Cardiac fibroblast (primary cell): Measurements from ENCODE around the gene TKTL1.

Experiments
- DNase-seq, 2 donors: peaks; one replicate each; pipeline versions ENCODE4 v3.0.0 to v3.0.0-alpha.2; 2010; ENCODE audit warnings: low read depth in 2 of 2
- H3K4me3 ChIP-seq, 2 donors: replicated peaks in 1 of 2; 1 replicate in 1 of 2; 2 replicates in 1 of 2; pipeline ENCODE4 v1.5.1; 2011; ENCODE audit warnings: low read depth in 2 of 2, low read length in 2 of 2, mild to moderate bottlenecking in 2 of 2, moderate library complexity in 1 of 2
- TF ChIP-seq, protein P1 (sequence below): IDR thresholded peaks from one replicate; pipeline ENCODE4 v1.5.1; 2011; ENCODE audit warnings: low read depth, mild to moderate bottlenecking, low read length, inconsistent platforms

The TKTL1 gene

GRCh38 chrX:154358829-154359228 lies 63.2 kb downstream of the TKTL1 start:
- TF ChIP-seq, protein P1, sequence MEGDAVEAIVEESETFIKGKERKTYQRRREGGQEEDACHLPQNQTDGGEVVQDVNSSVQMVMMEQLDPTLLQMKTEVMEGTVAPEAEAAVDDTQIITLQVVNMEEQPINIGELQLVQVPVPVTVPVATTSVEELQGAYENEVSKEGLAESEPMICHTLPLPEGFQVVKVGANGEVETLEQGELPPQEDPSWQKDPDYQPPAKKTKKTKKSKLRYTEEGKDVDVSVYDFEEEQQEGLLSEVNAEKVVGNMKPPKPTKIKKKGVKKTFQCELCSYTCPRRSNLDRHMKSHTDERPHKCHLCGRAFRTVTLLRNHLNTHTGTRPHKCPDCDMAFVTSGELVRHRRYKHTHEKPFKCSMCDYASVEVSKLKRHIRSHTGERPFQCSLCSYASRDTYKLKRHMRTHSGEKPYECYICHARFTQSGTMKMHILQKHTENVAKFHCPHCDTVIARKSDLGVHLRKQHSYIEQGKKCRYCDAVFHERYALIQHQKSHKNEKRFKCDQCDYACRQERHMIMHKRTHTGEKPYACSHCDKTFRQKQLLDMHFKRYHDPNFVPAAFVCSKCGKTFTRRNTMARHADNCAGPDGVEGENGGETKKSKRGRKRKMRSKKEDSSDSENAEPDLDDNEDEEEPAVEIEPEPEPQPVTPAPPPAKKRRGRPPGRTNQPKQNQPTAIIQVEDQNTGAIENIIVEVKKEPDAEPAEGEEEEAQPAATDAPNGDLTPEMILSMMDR, result no peak
- H3K4me3 ChIP-seq, result no peak overlapping the region
- no peak for DNase-seq

DNA sequence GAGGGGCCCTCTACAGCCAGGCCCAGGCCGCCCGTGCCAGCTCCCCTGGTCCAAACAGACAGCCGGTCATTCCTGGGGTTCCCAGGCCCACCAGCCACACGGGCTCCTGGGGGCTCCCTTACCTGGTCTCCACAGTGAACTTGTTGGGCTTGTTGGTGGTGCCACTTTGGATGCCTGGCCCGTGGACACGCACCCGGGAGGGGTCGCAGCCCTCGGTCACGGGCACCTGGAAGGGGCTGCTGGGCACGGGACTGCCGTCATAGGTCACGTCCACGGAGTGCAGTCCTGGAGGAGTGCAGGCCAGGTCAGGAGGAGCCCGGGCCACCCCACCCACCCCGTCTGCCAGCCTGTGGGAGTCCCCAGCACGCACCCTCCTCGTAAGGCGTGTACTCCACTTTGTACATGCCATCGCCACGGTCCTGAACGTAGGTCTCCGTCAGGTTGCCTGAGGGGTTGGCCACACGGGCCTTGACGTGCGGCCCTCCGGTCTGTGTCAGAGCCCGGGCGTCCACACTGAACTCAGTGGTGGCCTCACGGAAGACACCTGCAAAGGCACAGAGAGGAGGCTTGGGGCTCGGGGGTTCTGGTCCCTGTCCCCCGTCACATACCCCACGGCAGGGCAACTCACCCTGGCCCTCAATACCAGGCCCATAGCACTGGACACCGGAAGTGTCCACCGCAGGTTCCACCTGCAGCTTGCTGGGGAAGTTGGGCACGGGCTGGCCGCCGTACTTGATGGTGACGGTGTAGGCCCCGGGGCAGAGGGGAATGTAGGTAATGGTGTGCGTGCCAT lies 64.0 kb downstream of the TKTL1 start:
- TF ChIP-seq, protein P1, result no peak
- H3K4me3 ChIP-seq, result no peak overlapping the region
- no peak for DNase-seq

- H3K4me3 ChIP-seq, result no peak overlapping the region
- no peak for DNase-seq
- TF ChIP-seq, protein P1, result no peak
Measured at GRCh38 chrX:154360155-154360713, 64.6 kb downstream of the TKTL1 start.

DNA sequence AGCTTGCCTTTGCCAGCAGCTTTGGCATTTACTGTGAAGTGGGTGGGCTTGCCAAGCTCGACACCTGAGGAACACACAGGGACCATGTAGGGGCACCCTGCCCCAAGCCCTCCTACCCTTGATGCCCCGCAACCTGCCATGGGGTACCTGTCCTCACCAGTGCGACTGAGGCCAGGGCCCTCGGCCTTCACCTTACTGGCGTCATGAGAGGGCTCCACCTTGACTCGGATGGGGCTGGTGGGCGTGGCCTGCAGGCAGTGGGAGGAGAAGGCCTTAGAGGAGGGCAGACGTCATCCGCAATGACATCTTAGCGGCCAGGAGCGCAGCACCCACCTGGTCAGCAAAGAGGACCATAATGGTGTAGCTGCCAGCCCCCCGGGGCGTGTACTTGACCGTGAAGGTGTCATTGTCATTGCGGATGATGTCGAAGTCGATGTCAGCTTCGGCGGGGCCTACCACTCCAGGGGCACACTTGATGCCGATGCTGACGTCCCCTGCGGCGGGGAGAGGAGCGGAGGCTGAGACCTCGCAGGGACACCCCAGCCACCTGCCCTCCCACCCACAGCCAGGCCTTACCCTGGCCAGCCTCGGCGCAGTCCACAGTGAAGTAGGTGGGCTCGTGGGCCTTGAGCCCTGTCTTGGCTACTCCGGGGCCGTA lies 66.6 kb downstream of the TKTL1 start:
- no peak overlapping the region for H3K4me3 ChIP-seq
- TF ChIP-seq, protein P1, result no peak
- DNase-seq, result no peak

DNA sequence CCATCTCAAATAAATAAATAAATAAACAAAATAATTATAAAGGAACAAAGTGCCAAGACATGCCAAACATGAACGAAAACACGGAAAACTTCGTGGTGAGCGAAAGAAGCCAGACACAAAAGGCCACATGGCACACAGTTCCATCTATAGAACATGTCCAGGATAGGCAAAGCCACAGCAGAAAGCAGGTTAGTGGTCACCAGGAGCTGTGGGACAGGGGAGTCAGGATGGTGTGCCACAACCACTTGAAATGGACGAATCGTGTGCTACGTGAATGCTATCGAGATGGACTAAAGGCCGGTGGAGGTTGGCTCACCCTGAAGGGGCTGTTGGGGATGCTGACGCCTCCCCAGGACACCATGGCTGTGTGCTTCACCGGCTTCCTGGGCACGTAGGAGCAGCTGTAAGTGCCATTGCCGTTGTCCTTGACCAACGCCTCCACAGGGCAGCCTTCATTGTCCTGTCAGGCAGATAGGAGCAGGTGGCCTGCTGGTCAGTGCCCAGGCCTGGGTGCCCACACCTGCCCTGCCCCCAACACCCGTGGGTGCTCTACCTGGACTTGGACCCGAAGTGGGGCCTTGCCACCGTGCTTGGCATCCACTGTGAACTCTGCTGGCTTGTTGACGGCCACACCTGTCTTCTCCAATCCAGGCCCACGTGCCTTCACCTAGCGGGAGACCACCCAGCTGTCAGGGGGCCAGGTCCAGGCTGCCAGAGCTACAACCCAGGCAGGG lies 68.3 kb downstream of the TKTL1 start:
- H3K4me3 ChIP-seq, result no peak overlapping the region
- TF ChIP-seq, protein P1, result no peak
- DNase-seq, result no peak

DNA sequence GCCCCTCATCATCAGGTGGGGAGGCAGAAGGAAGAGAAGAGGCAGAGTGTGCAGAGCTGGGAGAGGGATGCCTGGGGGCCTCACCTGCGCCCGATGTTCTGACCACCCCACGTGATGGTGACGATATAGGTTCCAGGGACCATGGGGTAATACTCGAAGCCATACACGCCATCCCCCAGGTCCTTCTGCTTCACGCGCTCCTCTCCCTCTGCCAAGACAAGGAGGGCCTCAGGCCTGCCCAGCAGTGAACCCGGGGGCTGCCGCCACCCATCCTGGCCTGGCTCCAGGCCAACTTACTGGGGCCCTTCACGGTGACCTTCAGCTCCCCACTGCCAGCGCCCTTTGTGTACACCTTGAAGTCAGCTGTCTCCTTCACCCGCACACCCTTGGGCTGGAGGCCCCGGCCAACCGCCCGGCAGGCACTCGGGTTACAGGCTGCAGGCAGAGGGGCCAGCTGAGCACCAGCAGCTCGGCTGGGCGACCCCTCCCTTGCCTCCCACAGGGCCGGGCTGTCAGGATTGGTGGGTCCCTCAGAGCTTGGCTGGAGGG lies 69.5 kb downstream of the TKTL1 start:
- TF ChIP-seq, protein P1, result no peak
- DNase-seq, result no peak
- no peak overlapping the region for H3K4me3 ChIP-seq
